Left renal cortex interstitium (tissue), 4 donors: ENCODE results near the gene GADD45A. TPM values are rescaled to one million over a fixed set of nuclear protein-coding genes. Genes with fewer than 3 reads are reported as not detected.

Experiments used
- DNase-seq, 4 donors: peaks; one replicate each; pipeline ENCODE4 v3.0.0-alpha.2; 2013; ENCODE audit warnings: low read depth in 4 of 4, low spot score in 2 of 4, missing footprints in 1 of 4
- polyA plus RNA-seq, 4 donors: library from polyadenylated mRNA; unstranded; fragments of 120-200 nt; gene quantifications; one replicate each; pipeline ENCODE4 v1.2.1, GENCODE V29; 2013; ENCODE audit not compliant: insufficient read length in 4 of 4

GADD45A gene
- polyA plus RNA-seq, 4 donors, result 107 to 130 (median 130) TPM

DNA sequence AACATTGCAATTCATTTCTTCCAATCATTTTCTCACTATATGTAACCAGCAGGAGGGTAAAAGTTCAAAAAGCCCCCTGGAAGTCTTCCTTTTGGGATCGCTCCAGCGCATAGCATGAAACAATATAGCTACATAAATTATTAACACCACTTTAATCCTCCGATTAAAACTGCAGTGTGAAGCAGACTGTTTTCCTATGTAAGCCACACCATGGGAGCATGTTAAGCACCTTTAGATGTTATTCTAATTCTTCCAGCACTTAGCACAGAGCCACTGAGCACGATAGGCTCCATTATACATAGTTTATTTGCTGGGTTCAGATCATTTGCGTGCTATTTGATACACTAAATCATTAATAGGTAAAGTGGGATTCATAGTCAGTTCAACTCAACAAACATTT lies 18.4 kb upstream of the GADD45A start:
- DNase-seq, result no peak

DNA sequence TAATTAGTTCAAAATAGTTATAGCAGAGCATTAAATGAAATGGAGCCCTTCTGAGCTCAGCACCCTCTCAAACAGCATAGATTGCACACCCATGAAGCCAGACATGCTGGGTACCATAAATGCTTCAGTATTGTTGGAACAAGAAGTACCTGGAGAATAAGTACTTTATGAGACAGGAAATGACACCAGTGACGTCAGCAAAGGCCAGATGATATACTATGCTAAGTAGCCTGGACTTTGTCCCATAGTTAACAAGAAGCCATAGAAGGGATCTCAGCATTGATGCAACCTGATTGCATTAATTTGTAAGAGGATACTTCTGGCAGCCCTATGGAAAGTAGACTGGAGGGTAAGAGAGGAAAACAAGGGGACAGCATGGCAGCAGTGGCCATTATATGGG lies 16.3 kb upstream of the GADD45A start:
- DNase-seq, result no peak

DNA sequence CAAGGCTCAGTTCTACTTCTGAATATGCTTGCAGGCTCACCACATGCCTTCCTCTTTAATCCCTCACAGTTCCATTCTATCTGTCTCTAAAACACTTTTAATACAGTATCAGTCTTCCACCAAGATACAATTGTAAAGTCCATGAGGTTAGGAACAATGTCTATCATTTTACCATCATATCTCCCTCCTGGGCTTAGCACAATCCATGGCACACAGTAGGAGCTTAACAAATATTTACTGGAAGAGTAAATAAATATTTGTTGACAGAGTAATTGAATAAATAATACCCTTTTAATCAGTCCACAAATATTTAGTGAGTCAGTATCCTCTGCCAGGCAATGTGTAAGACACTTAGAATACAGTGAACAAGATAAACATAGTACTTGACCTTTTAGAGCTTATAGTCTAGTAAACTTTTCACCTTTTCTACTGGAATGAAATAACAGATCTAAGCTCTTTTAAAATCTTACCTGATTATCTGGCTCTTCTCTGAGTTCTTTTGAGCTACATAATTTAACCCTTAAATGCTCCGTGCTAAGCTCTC lies 12.7 kb upstream of the GADD45A start:
- no peak for DNase-seq

DNA sequence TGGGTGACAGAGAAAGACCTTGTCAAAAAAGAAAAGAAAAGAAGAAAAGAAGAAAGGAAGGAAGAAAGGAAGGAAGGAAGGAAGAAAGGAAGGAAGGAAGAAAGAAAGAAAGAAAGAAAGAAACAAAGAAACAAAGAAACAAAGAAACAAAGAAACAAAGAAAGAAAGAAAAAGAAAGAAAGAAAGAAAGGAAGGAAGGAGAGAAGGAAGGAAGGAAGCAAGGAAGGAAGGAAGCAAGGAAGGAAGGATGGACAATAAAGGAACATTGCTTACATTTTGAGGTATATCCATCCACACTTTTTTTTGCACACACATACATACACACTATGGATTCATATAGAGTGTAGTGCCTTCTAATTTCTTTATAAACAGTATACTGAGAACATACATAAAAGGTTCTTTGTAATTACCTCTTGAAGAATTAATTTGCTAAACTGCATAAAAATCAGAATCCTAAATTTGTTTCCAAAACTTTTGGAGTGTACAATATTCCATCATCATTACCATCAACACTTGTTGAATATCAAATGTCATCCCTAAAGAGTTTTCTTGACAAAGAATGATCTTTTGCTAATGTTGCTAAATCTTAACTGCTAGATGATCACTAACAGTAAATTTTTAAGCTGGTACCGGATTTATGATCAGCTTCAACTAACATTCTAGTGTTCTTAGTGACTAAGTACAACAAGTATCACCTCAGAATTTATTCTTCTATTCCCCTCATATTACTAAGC lies 11.4 kb upstream of the GADD45A start:
- no peak for DNase-seq

DNA sequence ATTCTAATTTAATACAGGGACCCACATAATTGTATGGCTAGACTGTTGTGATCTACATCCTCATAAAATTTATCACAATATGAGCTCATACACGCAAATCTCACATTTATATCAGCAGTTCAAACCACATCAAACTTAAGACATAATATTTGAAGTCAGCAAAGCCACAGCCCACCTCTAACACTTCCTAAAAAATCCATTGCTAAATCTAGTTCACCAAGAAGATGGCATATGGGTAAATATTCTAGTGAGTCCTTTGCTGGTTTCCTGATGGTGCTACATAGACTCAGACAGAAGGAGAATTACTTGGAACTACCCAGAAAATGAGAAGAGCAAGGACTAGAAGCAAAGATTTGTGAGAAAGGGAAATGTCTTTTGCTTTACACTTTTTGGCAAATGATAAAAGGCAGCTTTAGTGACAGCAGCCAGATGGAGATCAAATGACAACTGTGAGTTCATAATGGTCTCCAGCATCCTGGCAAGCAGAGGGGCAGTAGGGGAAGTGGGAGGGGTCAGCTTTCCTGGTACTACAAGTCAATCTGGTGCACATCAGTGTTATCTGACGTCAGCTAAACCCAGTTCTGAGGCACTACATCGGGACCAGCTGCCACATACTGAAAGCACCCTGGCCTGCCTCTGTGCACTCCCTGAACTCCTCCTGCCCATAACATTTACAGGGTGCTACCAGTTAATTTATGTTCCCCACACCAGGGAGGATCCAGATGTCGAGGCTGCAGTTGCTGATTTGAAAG lies 10.6 kb upstream of the GADD45A start:
- DNase-seq, result no peak

DNA sequence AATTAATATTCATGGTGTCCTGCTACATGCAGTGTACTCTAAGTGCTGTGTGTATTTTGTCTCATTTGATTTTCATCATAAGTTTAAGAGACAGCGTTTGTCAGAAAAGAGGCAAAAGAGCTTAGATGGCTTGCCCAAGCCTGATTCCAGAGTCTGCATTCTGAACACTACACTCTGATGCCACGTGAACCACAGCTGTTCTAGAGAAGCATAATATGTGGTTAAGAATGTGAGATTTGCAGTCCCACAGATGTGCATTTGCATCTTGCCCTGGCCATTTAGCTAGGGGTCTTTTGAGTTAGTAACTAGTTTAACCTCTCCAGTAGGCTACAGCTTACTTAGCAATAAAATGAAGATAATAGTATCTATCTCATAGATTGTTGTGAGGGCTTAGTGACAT lies 9.2 kb upstream of the GADD45A start:
- no peak for DNase-seq

DNA sequence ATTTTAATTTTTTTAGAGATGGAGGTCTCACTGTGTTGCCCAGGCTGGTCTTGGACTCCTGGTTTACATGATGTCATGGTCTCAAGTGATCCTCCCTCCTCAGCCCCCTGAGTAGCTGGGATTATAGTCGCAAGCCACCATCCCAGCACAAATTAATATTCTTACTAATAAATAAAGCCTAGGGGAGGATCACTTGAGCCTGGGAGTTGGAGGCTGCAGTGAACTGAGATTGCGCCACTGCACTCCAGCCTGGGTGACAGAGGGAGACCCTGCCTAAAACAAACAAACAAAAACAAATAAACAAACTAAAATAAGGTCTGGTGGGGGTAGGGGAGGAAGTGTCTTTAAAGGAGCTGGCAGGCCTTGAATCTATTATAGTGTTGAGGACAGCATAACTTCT lies 8.7 kb upstream of the GADD45A start:
- DNase-seq, result no peak

DNA sequence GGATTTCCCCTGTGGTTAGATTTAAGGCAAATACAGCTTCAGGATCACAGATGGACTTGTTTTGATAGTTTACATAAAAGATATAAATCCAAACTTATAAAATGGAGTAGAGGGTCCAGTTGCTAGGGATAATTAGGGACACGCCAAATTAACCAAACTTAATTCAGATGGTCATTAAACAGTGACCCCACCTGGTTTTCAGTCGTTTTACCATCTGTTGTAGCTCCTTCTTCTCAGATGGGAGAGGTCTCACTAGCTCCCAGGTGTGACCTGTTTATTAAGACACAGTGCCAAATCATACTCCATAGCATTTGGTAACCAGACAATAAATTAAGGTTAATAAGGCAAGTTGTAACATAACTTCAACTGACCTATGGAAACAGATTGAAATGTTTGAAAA lies 8.1 kb upstream of the GADD45A start:
- DNase-seq, result no peak

DNA sequence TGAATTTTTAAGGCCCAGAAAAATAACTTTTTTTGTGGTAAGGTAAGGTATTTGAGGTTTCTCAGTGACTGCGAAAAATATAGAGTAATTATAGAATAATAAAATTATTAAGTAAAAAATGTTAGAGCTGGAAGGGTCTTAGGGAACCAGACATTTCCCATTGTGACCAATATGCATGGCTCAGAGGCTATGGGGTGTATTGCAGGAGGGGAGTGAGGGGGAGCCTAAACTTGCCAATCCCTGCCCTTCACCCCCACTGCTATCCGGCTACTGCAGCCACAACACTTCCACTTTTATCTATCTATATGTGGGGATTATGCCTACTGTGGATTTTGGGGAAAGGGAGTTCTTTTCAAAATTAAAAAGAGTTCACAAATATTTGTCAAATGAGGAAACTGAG lies 7.6 kb upstream of the GADD45A start:
- DNase-seq, result no peak

DNA sequence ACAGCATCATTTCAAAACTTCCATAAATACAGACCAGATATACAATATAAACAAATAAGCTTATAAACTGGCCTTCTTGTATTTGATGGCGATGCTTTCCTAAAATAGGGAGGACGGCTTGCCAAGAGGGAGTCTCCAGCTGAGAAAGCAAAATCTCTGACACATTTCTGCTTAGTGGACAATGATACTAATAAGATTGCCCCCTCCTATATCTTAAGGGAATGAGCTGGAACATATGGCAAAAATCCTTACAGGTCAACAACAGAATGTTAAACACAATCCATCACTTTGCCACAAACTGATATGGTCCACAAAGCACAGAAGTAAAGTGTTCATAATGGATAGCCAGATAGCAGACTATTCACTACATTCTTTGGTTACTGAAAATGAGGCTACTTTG lies 7.1 kb upstream of the GADD45A start:
- DNase-seq, result no peak

DNA sequence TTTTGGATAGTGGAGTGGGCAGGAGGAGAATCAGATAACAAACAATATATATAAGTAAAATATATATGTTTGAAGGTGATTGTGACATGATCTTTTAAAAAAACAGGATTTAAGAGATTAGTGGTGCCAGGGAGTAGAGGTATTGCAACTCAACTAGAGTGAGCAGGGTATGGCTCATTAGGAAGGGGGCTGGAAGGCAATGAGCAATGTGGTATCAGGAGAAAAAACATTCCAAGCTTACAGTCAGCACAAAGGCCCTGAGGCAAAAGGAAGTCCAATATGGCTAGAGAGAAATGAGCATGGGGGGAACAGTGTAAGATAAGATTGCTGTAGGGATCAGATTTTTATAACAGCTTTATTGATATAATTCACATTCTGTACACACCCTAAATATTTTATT lies 5.3 kb upstream of the GADD45A start:
- no peak for DNase-seq

DNA sequence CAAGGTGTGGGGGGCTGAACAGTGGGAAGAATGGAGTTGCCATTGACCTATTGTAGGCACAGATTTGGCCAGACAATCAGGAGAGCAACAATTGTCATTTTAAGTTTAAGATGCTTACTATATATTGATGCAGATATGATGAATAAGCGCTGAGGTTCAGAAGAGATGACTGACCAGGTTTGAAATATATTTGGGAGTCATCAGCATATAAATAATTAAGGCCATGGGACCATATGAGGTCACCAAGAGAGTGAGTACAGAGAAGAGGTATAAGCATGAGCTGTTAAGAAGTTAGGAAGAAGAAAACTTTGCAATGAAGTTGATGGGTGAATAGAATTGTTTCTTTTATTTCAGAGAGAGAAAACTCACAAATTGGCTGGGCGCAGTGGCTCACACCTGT lies 4.5 kb upstream of the GADD45A start:
- DNase-seq, result no peak

DNA sequence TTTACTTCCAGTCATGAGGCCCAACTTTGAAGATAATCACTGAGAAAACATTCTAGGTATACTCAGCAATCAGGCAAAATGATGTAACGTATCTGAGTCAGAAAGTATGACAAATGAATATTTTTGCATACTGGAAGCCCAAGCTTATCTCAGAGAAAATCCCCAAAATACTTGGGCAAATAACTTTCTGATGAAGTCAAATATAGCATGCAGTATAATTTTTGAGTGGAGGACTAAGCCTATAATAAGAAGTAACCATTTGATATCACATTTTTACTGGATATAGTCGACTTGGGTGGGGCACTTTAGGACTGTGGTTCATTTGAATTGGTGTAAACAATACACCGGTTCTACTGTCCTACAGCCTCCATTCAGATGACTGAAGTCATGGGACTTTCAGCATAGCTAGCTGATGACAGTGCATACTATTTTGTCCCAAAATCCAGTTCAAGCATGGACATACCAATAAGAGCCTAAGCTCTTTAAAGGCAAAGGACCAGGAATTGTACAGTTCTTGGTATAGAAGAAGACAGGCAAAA lies 2.3 kb upstream of the GADD45A start:
- DNase-seq, result no peak

DNA sequence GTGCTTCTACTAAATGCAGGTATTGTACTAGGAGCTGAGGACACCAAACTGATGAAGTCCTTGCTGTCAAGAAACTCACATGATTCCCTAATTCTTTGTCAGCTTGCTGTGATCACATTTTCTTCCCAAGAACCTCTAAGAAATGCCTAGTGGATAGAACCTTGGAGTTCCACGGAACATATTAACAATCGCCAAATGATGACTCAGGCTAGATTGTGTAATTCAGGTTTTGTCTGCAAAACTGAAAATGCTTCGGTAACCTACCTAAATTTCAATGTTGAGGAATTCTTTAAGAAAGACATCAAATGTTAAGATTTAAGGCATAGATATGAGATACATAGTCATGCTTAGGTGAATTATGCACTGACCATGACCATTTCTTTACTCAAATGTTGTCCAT lies 1.7 kb upstream of the GADD45A start:
- DNase-seq, result no peak

DNA sequence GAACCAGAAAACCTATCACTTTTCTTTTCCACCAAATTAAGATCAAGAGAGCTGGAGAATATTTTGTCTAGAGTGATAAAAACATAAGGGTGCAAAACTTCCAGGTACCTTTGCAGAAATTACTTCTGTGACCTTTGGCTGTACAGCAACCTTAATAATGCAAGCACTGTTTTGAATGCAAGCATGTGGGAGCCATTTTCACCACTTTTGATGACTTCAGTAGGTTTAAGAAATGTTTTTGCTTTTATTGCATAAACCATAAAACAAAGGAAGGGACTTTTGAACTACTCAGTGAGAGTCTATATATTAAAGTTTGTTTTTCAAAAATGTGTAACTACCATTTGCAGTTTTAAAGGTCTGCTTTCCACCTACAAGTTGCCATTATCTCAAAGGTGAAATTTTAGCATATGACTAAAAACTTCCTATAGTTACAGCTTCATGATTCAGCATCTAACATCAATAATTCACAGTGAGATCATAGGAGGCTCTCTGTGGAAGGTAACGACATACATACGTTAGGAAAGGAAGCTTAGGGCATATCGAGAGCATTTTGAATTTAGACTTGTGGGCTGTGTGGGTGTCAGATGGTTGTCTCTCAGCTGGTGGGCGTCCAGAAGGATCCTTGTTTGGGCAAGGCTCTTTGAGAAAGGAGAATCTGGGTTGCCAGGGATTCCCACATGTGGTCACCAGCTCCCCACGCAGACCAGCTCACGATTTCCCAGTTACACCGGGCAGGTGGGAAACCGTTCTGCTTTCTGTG lies 1.1 kb upstream of the GADD45A start:
- DNase-seq, result no peak

DNA sequence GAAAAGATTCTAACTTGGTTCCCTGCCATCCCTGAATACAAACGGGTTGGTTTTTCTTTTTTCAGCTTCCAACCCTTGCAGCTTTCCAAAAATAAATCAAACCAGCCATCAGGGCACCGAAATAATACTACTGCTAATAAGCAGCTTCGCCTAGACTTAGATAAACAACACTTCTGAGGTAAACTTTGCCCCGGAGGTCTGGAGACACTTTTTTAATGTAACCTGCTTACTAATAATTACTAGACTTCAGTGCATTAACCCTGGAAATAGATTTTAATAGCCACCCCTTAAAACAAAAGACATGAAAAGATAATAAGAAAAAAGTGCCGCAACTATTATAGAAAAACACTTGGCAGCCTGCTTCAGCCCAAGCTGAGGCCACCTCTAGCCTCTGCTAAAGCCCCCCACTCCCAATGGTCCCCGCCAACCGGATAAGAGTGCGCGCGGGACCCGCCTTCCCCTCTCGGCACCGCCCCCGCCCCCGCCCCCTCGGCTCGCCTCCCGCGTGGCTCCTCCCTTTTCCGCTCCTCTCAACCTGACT lies 405 bp upstream of the GADD45A start:
- DNase-seq, result no peak

DNA sequence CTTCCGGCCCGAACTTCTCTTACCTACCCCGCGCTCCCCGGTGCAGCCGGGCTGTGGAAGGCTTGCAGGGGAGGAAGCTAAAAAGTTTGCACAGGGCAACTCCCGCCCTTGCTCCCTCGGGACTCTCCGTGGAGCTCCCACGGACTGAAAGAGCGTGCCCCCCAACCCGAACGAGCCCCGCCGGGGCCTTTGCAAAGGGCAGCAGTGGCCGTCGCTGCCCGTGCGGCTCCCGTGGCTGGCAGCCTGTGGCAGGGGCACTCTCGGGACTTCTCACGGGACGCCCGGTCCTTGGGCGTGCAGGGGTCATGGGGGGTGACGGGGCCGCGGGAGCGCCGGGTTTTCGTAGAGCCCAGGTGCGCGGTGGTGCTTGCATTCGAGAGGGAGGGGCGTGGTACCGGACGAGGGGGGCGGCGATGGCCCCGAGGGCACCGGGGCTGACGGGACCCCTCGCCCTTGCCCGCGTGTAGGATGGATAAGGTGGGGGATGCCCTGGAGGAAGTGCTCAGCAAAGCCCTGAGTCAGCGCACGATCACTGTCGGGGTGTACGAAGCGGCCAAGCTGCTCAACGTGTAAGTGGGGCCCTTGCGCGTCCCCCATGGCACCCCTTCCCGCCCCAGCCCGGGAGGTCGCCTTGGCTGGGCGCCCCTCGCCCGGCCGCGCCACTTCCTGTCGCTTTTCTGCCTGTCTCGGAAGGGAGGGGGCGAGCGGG lies 711 bp downstream of the GADD45A start:
- no peak for DNase-seq

DNA sequence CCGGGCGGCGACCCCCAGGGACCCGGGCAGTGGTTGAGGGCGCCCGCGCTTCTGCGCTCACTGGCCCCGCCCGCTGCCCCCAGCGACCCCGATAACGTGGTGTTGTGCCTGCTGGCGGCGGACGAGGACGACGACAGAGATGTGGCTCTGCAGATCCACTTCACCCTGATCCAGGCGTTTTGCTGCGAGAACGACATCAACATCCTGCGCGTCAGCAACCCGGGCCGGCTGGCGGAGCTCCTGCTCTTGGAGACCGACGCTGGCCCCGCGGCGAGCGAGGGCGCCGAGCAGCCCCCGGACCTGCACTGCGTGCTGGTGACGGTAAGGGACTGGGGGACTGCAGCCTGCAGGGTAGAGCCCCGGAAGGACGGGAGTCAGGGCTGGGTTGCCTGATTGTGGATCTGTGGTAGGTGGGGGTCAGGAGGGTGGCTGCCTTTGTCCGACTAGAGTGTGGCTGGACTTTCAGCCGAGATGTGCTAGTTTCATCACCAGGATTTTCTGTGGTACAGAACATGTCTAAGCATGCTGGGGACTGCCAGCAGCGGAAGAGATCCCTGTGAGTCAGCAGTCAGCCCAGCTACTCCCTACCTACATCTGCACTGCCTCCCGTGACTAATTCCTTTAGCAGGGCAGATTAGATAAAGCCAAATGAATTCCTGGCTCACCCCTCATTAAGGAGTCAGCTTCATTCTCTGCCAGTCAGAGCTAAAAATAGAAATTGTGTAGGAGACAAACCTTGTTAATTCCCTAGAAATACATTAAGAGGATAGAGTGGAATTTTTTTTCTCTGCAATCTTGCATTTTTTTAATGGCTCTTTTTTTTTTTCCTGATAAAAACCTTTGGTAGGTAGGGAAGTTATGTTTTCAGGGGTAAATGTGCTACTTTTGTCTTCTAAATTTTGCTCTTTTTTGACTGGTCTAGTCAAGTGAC lies 1.5 kb downstream of the GADD45A start:
- no peak for DNase-seq

DNA sequence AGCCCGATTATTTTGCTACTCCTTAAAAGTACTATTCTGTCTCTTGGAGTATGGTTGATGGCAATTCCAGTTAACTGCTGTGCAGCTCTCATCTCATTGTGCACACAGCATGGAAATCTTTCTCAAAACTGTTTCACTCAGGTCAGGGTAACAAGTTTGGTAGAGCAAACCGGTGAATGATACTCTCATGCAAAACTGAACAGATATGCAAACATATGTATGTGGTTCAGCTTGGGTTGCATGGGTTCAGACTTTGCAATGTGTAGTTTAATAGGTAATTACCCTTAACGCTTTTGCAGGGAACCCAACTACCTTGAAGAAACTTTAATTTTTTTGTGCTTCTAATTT lies 2.2 kb downstream of the GADD45A start:
- no peak for DNase-seq
